HEK293T (cell line): ENCODE data around the gene DOCK1.

Experiments used
- FOXK2 ChIP-seq: fragments of 450-650 bp; IDR thresholded peaks from 2 replicates; pipeline ENCODE4 v1.6.1; 2016; ENCODE audit warnings: mild to moderate bottlenecking
- TARDBP ChIP-seq: fragments of 450-650 bp; IDR thresholded peaks from 2 replicates; pipeline ENCODE4 v1.6.1; 2016
- ZNF384 ChIP-seq: fragments of 450-650 bp; IDR thresholded peaks from 2 replicates; pipeline ENCODE4 v1.6.1; 2016

GRCh38 chr10:127424594-127425264, 519.5 kb downstream of the DOCK1 start:
- TF ChIP-seq ZNF384 = no peak
- no peak for TF ChIP-seq FOXK2
- TF ChIP-seq TARDBP = no peak
